ENCODE results near the gene GMPPA. TPM values are rescaled to one million over a fixed set of nuclear protein-coding genes. Genes with fewer than 3 reads are reported as not detected.

Gene GMPPA
- total and polyA plus RNA-seq, 9 of the 15 experiments (the other 6 are each of a cell fraction or from before 2014, with no cell fraction given) = 7.0 to 101 (median 66.7) TPM

GRCh38 chr2:219452361-219453317, 46.1 kb upstream of the GMPPA start (continued):
- TF ChIP-seq SIN3A (IDR thresholded peaks at IDR 0.05; ENCODE audit: borderline replicate concordance in 2 of 2, control insufficient read depth in 1 of 2, low read depth in 2 of 2, low read length in 2 of 2) (no peak), HMBOX1 (IDR thresholded peaks at IDR 0.05) (no peak), ZNF146 (CRISPR knock-in tag; IDR thresholded peaks at IDR 0.05; ENCODE audit: unreplicated experiment) (no peak), JUN (IDR thresholded peaks at IDR 0.05; ENCODE audit: borderline replicate concordance, low read depth, low read length) (peak; percentile 47; the same call in 1 of the 2 replicates), JUN (CRISPR knock-in tag; IDR thresholded peaks at IDR 0.05; ENCODE audit: borderline replicate concordance) (no peak), ZNF384 (IDR thresholded peaks at IDR 0.05; ENCODE audit: low read depth, low read length) (no peak), CREB3L1 (IDR thresholded peaks at IDR 0.05; ENCODE audit: borderline replicate concordance, low read depth) (no peak), DNMT1 (IDR thresholded peaks at IDR 0.05) (no peak), RBM15 (IDR thresholded peaks at IDR 0.05; ENCODE audit: insufficient read depth, low read length) (no peak), TAF7 (tag; IDR thresholded peaks at IDR 0.05) (no peak), ZFP1 (CRISPR knock-in tag; IDR thresholded peaks at IDR 0.05) (no peak), SETDB1 (IDR thresholded peaks at IDR 0.05; ENCODE audit: low read length) (no peak), ZNF324 (CRISPR knock-in tag; IDR thresholded peaks at IDR 0.05) (no peak), ETV5 (CRISPR knock-in tag; IDR thresholded peaks at IDR 0.05; ENCODE audit: low read depth) (no peak), ATF3 (IDR thresholded peaks at IDR 0.05) (peak; percentile 76), ATF3 (CRISPR knock-in tag; conservative IDR thresholded peaks at IDR 0.05) (no peak)

Measured in K562 (cell line).